T-helper 2 cell treated with Interferon-gamma antibody and Interleukin-4, amounts not matched to agents 100 ng/mL and 5 ng/mL, for 36 hours (primary cell): ENCODE data around the gene RNF43. TPM values are rescaled to one million over a fixed set of nuclear protein-coding genes. Genes with fewer than 3 reads are reported as not detected.
"Not testable (repeated sequence)": the region's sequence is repeated elsewhere in the genome, so short reads cannot be mapped to it uniquely, and the experiment has no call there.

Experiments used
- intact Hi-C: fragments of 100-400 bp; cut with micrococcal nuclease; formaldehyde crosslinking; loops from one replicate; pipeline ENCODE4 v1.15.1; 2023
- total RNA-seq: library from RNA; stranded (reverse); gene quantifications from 2 replicates; pipeline ENCODE4 v1.2.3, GENCODE V29; 2022

RNF43 gene
- total RNA-seq, 1 donor from 2014 or later: 3.6 TPM

DNA sequence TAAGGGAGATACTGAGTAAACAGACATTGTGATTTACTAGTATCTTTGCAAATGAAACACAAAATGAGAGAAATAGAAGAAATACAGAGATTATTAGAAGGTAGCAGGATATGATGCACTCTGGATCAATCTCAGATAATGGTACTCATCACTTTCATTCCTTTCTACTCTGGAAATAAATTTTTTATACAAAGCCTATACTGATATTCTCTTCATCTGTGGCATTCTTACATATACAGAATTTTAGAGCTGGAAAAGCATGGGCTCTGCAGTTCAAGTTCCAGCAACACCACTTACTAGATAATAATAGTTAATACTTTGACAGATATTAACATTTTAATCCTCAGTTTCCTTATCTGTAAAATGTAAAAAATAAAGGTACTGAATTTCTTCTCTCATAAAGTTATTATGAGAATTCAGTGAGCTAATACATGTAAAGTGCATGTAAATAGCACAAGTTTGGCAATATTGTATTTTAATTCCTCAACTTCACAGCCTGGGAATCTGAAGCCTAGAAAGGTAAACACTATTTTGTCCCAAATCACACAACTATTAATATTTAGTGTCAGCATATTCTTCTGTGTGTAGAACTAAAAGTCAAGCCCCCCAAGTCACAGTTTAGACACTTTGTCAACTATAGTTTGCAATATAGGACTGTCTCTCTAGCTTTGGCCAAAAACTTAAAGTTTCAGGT, 6.5 kb downstream of the RNF43 start:
- intact Hi-C loops: no loop called here

DNA sequence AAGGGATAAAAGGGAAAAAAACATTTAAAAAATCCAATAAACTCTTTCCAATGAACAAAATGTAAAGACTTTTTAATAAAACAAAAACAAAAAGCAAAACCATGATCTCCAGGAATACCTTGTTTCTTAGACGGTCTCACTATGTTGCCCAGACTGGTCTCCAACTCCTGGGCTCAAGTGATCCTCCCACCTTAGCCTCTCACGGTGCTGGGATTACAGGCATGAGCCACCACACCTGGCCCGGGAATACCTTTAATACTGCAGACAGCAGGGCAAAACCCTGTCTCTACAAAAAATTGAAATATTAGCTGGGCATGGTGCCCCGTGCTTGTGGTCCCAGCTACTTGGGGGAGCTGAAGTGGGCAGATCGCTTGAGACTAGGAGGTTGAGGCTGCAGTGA, 7.9 kb downstream of the RNF43 start:
- intact Hi-C loops: no loop called here

DNA sequence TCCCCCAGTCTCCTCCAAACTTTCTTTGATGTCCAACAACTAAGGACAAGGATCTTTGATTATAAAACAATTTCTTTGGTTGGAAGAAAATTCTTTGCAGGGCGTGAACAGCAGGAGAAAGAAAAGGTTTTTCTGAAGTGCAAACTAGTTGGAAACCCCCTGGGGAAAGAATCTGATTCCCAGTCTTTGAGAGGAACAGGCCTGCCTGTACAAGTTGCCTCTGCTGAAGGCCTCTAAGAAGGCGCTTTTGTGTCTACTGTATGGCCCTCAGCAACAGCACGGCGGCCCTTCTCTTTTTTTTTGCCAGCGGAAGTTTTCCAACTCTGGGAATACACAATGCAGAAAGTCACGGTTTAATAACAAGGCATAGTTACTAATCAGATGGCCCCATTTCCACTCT, 14.0 kb downstream of the RNF43 start:
- intact Hi-C loops: no loop called here

DNA sequence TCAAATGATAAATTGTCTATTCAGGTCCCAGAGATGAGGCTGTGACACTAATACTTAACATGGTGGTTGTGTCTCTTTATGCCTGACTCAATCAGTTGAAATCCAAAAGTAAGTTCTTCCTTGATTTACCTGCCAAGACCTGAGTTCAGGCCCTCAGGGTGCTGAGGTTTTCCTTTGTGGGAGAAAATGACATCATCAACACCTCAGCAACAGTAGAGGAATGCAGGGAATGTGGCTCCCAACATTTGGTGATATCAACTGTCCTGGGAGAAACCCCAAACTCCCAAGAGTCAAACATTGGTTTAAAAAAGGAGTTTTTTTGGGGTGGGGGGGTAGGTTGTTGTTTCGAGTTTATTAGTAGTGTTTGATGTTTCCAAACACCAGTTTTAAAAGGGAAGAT, 14.7 kb downstream of the RNF43 start:
- intact Hi-C loops: loop anchor here (1.0 kb wide), 1 partner anchor 11 kb away; no protein-coding TSS in a partner anchor

DNA sequence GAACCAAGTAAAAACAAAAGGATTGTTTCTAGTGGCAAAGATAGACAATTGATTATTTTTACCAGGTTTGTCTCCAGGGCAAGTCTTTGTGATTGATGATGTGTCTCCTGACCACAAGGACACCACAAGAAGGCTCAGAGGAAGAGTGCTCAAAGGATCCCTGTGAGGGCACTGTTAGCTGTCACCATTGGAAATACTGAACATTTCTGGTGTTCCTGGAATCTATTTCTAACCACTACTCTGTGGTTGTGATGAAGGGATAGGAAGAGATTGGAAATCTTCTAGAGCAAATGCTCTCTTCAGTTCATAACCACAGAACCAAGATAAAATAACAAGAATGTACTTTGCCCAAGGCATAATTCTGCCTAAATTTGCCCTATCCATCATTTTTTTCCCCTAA, 15.3 kb downstream of the RNF43 start:
- intact Hi-C loops: loop anchor here (1.0 kb wide), 1 partner anchor 11 kb away; no protein-coding TSS in a partner anchor

DNA sequence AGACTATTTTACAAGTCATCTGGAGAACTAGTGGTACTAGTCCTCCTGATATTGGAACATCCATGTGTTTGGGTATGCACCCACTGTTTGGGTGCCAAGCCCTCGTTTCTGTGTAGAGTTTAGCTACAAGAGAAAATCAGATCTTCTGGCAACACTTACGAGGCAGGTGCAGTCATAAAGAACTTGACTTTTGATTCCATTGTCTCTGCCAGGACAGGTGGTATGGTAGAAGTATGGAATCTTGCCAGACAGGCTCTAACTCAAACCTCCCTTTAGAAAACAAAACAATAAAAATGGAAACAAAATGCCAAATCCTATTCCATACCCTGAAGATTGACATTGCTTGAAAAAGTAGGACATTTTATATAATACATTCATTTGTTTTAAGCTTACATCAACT, 16.0 kb downstream of the RNF43 start:
- intact Hi-C loops: no loop called here

DNA sequence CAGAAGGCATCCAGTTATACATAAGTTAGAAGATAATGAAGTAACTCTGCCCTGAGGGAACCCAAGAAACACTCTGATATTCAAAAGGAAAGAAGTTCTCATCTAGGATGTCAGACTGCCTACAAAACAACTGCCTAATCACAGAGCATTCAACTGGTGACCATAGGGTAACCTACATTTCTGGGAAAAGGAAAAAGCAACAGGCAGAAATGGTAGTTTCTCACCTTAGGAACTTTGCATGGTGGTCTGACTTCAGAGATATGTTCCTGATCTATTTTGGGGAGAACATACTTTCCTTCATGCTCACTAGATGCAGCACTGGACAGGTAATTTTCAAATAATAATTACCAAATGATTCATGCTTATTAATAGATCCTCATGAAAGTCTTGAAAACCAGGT, 16.5 kb downstream of the RNF43 start:
- intact Hi-C loops: no loop called here

DNA sequence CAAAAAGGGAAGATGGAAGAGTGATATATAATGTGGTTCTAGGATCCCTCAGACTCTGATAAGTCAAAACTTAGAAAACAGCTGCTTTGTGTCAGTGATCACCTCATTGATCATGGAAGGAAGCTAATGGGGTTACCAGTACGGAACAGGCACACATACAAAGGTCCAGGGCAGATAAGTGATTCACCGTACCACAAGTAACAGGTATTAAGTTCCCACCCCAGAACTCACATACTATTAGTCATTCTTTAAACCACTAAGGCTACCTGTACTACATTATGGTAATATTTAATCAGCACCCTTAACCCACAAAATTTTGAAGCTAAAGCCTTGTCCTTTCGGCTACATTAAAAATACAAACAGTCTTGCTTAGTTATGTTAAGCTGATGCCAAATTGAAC, 17.4 kb downstream of the RNF43 start:
- intact Hi-C loops: no loop called here

DNA sequence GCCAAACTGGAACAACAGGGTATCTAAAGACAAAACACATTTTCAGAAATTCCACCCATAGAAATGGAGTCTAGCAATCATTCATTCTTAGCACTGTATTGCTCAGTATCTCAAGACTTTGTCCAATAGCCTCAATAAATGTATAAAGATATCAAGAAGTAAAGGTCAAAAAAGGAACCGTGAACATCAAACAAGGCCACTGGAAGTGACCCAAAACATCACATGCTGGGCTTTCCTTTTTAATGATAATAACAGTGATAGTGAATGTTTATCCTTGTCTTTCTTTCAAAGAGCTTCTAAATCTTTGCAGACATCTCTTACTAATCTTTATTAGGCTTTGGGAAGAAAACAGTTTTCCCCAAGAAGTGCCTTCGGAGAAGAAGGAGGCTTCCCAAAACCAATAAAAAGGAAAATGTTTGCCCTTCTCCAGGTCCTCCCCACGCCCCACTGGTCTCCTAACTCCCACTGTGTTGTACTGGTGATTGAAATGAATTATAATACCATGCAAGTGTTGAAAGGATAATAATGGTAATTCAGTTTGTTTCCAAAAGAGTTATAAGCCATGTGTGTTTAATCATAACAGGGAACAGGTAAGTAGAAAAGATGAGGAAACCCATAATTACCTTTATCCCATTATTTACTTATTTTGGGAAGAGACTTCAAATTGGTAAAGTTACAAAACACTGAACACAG, 18.6 kb downstream of the RNF43 start:
- intact Hi-C loops: no loop called here

DNA sequence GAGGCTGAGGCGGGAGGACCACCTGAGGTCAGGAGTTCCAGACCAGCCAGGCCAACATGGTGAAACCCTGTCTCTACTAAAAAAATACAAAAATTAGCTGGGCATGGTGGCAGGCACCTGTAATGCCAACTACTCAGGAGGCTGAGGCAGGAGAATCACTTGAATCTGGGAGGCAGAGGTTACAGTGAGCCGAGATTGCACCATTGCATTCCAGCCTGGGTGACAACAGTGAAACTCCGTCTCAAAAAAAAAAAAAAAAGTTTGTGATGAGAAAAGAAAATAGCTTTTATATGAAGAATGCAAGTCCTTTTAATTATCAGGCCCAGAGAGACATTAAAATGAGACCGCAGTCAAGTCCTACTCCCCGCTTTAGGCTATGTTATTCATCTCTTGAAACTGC, 19.9 kb downstream of the RNF43 start:
- intact Hi-C loops: not testable (repeated sequence)

DNA sequence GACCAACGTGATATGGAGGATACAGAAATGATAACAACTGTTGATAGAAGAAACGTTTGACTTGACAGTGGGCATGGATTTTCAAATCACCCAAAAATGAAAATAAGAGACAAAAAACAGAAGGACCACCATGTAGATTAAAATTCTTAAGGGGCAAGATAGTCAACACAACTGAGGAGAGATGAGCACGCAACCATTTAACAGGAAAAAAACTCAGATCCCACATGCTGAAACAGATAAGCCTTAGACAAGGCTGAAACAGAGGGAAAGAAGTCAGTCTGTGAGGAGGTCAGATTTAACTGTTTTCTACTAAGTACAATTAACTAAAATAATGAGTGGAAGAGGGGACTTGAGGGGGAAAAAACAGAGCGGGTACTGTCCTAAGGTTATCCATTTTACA, 21.2 kb downstream of the RNF43 start:
- intact Hi-C loops: no loop called here

DNA sequence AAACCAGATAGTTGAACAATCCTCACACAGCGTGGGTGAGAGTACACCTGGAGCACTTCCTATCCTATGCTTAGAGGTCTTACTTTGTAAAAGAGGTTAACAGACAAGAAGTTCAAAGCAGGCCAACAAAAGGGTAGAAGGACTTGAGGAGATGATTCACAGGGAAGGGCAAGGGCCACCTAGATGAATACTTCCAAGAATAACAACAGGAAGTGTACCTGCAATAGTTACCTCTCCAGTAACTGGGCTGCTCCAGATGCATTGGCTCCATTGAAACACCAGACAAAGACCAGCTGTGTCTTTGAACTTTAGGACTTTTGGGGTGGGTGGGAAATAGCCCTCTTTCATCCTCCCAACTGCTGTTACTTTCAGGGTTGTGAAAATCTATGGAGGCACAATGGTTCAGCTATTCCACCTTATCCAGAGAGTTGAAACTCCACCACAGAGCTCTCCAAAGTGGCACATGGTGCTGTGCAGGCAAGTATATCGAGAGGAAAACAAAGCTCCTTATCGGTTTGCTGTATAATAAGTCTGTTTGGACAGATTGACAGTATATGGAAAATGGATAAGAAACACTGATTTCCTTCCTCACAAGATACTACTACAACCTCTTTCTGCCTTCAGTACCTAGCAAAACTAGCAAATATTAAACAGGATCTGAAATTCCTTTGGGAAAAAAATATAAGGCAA, 22.7 kb downstream of the RNF43 start:
- intact Hi-C loops: no loop called here

DNA sequence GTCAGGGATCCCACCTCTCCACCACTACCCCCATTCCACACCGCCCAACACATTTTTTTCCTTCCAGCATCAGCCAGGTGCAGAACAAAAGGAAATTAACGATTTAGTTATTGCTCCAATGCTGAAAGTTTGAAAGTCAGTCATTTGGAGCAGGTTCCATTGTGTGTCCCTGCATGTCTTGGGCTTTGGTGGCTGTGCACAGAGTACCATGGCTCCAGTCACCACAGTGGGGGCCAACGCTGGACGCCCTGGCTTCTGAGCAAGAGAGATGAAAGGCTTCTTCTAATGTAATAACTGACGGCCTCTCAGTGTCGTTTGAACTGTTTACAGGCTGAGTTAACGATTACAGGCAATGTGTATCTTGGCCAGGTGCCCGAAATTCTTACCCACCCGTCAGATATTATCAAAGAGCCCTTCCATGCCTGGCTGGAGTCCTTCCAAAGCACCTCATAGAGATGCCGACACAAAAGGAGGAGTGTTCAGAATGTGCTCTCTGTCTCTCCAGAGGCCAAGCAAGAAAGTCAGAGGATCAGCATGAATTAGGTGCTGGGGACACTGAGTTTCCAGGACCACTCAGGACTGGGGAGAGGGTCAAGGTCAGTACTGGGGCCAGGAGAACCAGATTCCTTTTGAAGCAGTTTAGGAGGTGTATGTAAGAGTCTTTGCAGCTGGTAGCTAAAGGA, 25.9 kb downstream of the RNF43 start:
- intact Hi-C loops: no loop called here

DNA sequence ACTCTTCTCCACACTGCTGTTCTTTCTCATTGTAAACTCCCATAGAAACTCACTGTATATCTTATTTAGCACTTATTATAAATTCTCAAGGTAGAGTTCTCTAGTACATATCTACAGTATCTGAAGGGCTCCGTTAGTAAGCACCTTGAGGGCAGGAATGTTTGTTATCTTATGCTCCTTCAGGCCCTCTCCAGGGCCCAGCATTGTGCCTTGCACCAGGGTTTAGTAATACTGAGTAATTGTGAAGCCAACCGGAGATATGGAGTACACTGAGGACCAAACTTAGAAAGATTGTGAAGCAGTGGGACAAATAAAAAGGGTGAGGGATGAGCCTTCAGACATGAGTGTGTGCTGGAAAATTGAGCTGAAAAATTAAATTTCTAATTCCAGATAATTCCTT, 26.4 kb downstream of the RNF43 start:
- intact Hi-C loops: no loop called here

DNA sequence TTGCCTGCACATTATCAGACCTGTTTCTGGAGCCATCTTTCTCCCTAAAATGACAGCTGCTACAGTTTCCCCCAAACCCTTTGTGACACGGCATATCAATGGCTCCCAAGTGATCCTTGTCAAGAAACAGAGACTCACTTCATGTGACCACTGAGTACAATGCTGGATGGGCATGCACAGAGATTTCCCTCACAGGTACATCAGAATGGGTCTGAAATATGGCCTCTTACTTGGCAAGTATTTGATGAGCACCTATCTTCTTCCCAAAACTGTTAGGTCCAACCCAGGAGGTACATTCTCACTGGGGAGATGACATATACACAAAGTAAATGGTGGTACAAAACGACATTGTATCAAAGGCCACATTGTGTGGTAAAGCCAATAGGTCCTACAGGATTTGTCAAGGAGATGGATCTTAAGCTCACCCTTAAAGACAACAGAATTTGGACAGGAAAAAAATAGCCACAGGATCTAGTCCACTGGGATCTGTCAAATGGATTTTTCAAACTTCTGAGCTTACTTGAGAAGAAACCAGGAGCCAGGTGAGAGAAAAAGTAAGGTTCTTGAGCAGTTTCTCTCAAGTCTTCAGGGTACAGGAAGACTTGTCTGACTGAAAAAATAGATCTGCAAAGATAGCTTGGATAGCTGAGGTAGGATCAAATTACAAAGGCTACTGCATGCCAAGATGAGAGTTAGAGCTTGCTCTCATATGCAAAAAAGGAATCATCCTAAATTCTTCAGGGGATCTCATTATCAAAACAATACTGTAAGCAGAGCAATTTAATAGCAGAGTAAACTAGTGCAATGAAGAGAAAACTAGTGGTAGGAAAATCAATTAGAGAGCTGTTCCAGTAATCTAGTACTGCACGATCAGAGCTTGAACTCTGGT, 28.8 kb downstream of the RNF43 start:
- intact Hi-C loops: no loop called here

DNA sequence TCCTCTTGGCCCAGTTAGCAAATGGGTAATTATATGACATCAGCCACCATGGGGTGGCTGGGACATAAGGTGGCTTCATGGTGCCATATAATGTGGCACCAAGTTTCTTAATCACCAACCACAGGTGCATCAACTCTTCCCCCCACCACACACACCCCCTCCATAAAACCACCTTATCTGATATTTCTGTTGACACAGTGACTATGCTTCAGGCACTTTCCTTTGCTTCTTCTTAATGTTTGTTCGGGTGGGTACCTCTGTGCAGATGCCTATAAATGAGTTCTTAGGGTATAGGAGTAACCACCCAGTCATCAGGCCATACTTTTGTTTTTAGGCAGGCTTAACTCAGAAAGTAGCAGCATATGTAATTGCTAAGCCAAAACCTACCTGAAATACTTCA, 29.5 kb downstream of the RNF43 start:
- intact Hi-C loops: no loop called here

DNA sequence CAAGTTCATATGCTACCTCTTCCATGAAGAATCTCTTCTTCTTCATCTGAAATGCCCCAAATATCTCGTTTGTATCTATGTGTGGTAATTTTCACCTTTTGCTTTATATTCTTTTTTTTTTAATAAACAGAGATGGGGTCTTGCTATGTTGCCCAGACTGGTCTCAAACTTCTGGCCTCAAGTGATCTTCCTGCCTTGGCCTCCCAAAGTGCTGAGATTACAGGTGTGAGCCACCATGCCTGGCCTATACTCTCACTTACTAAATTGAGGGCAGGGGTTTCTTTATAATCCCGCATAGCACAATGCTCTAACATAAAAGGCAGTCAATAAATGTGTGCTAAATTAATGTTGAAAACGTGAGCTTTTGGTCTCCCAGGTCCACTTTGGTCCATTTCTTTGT, 30.6 kb downstream of the RNF43 start:
- intact Hi-C loops: no loop called here

DNA sequence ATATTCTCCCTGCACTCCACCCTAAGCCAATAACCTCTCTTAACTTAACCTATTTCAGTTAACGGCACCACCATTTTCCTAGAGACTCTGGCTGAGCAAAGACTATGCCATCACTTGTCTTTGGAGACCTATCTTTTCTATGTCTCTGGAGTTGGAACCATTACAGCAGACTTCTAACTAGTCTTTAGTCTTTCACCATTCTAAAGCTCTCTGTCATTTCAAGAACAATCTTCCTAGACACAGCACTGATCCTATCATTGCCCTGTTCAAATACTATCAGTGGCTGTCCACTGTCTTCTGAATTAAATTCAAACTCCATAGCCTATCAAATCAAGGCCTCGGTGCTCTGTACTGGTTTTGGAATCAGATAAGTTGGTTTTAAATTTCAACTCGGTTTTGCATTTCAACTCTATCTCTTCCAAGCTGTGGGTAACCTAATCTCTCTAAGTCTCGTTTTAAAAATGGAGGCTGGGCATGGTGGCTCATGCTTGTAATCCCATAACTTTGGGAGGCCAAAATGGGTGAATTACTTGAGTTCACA, 31.9 kb downstream of the RNF43 start:
- intact Hi-C loops: no loop called here

DNA sequence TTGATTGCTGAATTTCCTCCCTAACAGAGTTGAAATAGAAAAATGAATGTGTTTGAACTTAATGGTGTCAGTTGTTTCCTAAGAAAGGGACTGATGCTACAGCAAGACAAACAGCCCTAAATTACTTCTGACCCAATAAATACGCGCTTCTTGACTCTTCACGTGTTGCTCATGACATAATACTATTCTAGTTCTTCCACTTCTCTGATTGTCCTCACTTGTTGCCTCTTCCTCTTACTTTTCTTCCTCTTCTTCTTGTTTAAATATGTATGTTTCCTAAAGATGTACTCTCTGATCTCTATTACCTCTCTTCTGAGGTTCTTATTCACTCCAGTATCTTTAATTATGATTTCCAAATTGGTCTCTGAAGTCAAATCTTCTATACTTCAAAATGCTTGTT, 32.4 kb downstream of the RNF43 start:
- intact Hi-C loops: no loop called here

DNA sequence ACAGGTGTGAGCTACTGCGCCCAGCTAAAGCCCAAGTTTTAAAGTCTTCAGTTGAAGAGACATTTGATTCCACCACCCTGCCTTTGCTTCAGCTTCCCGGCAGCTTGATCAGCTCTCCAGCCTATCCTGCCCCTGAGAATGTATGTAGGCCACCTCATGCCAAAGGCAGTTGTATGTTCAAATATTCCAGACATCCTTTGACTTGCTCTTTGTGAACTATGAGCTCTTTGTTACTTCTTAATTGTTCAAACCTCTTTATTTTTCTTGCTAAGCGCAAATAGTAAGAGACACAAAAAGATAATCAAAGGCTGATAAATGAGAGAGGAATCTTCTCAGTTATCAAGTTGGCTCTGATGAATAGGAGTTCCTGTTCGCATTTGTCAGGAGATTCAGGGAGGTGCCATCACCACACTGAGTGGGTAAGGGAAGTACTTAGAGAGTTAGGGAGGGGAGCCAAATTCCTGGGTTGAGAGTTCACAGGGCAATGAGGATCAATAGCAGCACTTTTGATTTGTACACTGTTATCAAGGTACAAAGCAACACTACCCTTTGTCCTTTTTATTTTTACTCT, 33.4 kb downstream of the RNF43 start:
- intact Hi-C loops: no loop called here
